Measurements from ENCODE around the gene TRIM14. TPM values are rescaled to one million over a fixed set of nuclear protein-coding genes. Genes with fewer than 3 reads are reported as not detected.

Gene TRIM14
- total RNA-seq: 0.82 TPM

GRCh38 chr9:98118640-98119601, at the start of gene TRIM14:
TSS of gene TRIM14 (minus strand) at chr9:98119222. CDS start at chr9:98119188, 34 bp downstream.
- DNase-seq (ENCODE audit: low spot score in 2 of 2) (peak; percentile 47 to 69), FAIRE-seq (no peak)

- no peak for FAIRE-seq
Measured at GRCh38 chr9:98168153-98168780, 49.2 kb upstream of the TRIM14 start.

GRCh38 chr9:98164912-98165311, 45.9 kb upstream of the TRIM14 start:
- FAIRE-seq: no peak
- DNase-seq (ENCODE audit: low spot score in 2 of 2): no peak

More at GRCh38 chr9:98168153-98168780, 49.2 kb upstream of the TRIM14 start:
- no peak for DNase-seq (ENCODE audit: low spot score in 2 of 2)

GRCh38 chr9:98162613-98163012, 43.6 kb upstream of the TRIM14 start:
- FAIRE-seq (no peak), DNase-seq (ENCODE audit: low spot score in 2 of 2) (no peak)

- DNase-seq (ENCODE audit: low spot score in 2 of 2): no peak
- FAIRE-seq: no peak
Measured at GRCh38 chr9:98161851-98162250, 42.8 kb upstream of the TRIM14 start.

GRCh38 chr9:98159790-98160189, 40.8 kb upstream of the TRIM14 start:
- FAIRE-seq (no peak), DNase-seq (ENCODE audit: low spot score in 2 of 2) (no peak)

GRCh38 chr9:98159301-98159700, 40.3 kb upstream of the TRIM14 start:
- no peak for FAIRE-seq
- DNase-seq (ENCODE audit: low spot score in 2 of 2): no peak

GRCh38 chr9:98158071-98158831, 39.2 kb upstream of the TRIM14 start:
- no peak for DNase-seq (ENCODE audit: low spot score in 2 of 2)
- FAIRE-seq: no peak

GRCh38 chr9:98157372-98157771, 38.4 kb upstream of the TRIM14 start:
- FAIRE-seq (no peak), DNase-seq (ENCODE audit: low spot score in 2 of 2) (no peak)

- DNase-seq (ENCODE audit: low spot score in 2 of 2) (no peak), FAIRE-seq (no peak)
Measured at GRCh38 chr9:98154678-98155077, 35.7 kb upstream of the TRIM14 start.

- FAIRE-seq (no peak), DNase-seq (ENCODE audit: low spot score in 2 of 2) (no peak)
Measured at GRCh38 chr9:98152526-98152925, 33.5 kb upstream of the TRIM14 start.

GRCh38 chr9:98150721-98151120, 31.7 kb upstream of the TRIM14 start:
- FAIRE-seq (no peak), DNase-seq (ENCODE audit: low spot score in 2 of 2) (no peak)

- FAIRE-seq (no peak), DNase-seq (ENCODE audit: low spot score in 2 of 2) (no peak)
Measured at GRCh38 chr9:98150164-98150563, 31.1 kb upstream of the TRIM14 start.

GRCh38 chr9:98149422-98149821, 30.4 kb upstream of the TRIM14 start:
- no peak for FAIRE-seq
- no peak for DNase-seq (ENCODE audit: low spot score in 2 of 2)

GRCh38 chr9:98148486-98148885, 29.5 kb upstream of the TRIM14 start:
- FAIRE-seq (no peak), DNase-seq (ENCODE audit: low spot score in 2 of 2) (no peak)

- DNase-seq (ENCODE audit: low spot score in 2 of 2) (no peak), FAIRE-seq (no peak)
Measured at GRCh38 chr9:98147582-98147981, 28.6 kb upstream of the TRIM14 start.

- FAIRE-seq: no peak
- DNase-seq (ENCODE audit: low spot score in 2 of 2): no peak
Measured at GRCh38 chr9:98146101-98146991, 27.3 kb upstream of the TRIM14 start.

- DNase-seq (ENCODE audit: low spot score in 2 of 2) (no peak), FAIRE-seq (no peak)
Measured at GRCh38 chr9:98144631-98145030, 25.6 kb upstream of the TRIM14 start.

- DNase-seq (ENCODE audit: low spot score in 2 of 2) (no peak), FAIRE-seq (no peak)
Measured at GRCh38 chr9:98144076-98144475, 25.1 kb upstream of the TRIM14 start.

GRCh38 chr9:98142925-98143481, 24.0 kb upstream of the TRIM14 start:
- no peak for FAIRE-seq
- DNase-seq (ENCODE audit: low spot score in 2 of 2): no peak

Data from frontal cortex (tissue), 4 donors.